ENCODE measurements around the gene LBX2.

GRCh38 chr2:74489906-74490305 is 9.5 kb downstream of the LBX2 start:
- no peak for TF ChIP-seq CTCF (IDR thresholded peaks at IDR 0.05 in 4 of 5, conservative IDR thresholded peaks at IDR 0.05 in 1 of 5)
- TF ChIP-seq POLR2A (IDR thresholded peaks at IDR 0.05): no peak
